GM18508 (cell line): ENCODE measurements around the gene SZRD1.

Experiments used
- ATAC-seq: cut with Tn5 transposase; IDR thresholded peaks from one replicate; pipeline ENCODE4 v1.9.1; 2021; ENCODE audit warnings: moderate number of reproducible peaks; ENCODE audit not compliant: insufficient read depth, unreplicated experiment

The SZRD1 gene

DNA sequence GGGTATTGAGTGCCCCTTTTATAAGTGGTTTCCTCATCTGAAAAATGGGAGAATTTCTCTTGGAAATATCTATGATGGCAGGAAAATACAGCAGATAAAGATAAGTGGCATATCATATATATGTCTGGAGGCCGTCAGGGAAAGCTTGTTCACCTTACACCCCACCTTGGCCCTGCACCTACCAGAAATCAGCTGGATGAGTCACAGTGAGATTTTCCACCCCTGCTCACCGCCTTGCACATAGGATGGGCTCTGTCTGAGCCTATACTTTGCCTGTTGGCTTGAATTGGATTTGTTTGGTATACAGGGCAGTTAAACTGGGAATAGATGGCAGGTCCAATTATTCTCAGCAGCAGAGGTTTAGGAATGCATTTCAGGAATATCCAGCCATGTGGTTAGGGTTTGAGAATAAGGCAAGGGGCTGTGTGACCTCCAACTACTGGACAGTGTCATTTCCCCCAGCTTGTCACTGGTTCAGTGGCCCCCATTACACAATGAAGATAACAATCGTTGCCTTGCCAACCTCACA, 70.0 kb downstream of the SZRD1 start, which contains the start of gene SPATA21:
Gene SPATA21 (minus strand): TSS at position 479 of the 529 bp plus-strand sequence. CDS start 6,053 bp downstream, outside the sequence.
- no peak for ATAC-seq

DNA sequence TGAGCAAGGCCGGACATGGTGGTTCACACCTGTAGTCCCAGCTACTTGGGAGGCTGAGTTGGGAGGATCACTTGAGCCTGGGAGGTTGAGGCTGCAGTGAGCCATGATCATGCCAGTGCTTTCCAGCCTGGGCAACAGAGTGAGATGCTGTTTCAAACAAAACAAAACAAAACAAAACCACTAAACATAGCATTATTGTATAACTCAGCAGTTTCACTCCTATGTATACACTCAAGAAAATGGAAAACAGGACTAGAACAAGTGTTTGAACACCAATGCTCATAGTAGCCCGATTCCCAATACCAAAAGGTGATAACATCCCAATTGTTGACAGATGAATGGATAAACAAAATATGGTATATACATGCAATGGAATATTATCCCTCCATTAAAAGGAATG, 71.5 kb downstream of the SZRD1 start:
- no peak for ATAC-seq

DNA sequence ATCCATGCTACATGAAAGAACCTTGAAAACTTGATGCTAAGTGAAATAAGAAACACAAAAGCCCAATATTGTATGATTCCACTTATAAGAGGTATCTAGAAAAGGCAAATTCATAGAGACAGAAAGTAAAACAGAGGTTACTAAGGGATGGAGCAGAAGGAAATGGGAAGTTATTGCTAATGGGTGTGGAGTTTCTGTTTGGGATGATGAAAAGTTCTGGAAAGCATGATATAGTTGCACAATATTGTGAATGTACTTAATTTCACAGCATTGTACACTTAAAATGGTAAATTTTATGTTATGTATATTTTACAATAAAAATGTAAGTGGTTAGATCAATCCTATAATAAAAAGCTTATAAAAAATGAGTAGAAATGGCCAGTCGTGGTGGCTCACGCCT, 71.9 kb downstream of the SZRD1 start:
- no peak for ATAC-seq

DNA sequence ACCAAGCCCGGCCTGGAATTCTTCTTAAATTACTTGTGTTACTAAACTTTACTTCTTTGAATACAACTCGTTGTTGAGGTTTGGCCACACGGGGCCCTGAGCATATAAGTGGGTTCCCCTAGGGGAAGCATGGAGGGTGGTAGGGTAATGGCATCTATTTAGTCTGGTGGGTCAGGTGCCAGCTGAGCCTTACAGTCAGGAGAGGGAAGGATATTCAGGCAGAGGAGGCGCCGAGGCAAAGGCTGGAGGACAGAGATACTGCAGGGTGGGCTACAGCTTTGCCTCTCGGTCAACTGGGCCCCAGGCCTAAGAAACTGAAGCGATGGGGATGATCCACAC, 73.1 kb downstream of the SZRD1 start:
- no peak for ATAC-seq

DNA sequence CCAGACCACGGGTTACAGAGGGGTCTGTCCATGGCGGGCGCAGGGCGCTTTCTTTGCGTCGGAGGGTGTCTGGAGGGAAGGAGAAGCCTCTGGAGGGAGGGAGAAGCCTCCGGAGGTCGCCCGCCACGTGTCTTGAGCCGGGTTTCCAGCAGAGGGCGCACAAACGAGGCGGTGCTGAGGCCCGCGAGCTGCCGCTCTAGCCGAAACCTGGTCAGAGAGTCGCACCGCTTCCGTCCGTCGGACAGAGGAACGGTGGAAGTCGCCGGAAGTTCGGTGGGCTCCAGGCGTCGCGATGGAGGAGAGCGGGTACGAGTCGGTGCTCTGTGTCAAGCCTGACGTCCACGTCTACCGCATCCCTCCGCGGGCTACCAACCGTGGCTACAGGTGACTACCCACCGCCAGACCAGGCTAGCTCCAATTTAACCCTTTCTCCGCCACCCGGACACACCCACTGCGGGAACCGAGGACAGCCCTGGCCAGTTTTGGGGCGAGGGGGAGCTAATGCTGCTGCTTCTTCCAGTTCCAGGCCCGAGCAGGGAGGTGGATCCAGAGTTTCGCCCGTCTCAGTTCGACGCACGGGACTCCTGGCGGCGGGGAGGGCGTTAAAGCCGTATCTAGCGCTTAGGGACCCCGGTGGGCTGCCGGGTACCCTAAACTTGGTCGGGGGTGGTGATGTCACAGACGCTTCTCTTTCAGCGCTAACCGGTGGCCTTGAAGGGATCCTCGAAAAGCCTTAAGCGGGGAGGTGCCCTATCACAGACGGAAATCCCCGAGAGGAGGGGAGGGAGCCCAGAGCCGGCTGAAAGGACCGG, 73.6 kb downstream of the SZRD1 start, which contains the start of gene NECAP2:
Gene NECAP2 (plus strand): TSS at position 255 of the 812 bp plus-strand sequence. CDS start 38 bp downstream, at position 293.
- no peak for ATAC-seq

DNA sequence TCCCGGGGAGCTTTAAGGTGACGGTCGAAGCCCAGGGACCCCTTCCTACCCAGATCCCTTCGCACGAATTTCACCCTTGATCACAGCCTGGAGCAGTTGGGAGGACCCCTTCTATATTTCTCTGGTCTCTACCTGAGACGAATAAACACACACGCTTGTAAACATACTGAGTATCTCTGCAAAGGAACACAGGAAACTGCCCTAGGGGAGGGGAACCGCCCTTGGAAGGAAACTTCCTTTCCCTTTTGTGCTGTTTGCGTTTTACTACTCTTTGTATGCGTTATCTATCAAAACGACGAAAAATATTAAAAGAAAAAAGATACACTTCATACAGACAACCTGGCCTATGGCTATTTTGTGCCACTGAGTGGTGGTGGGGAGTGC, 74.2 kb downstream of the SZRD1 start:
- ATAC-seq: no peak

DNA sequence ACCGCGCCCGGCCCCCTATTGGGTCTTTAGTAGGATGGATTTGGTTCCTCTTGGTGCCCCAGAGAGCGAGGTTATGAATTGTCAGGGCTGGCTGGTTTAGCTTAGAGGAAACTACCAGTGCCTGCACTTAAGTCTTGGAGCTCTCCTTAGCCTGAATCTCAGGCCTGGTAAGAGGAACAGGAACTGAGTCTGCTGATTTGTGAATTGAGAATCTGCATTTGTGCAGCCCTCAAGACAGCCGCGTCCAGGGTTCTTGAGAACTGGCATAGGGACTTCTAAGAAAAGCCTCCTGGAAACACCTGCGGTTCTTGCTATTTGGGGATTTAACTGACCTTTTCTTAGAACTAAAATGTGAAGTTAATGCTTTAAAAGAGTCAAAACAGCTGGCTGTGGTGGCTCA, 75.2 kb downstream of the SZRD1 start:
- ATAC-seq: no peak

DNA sequence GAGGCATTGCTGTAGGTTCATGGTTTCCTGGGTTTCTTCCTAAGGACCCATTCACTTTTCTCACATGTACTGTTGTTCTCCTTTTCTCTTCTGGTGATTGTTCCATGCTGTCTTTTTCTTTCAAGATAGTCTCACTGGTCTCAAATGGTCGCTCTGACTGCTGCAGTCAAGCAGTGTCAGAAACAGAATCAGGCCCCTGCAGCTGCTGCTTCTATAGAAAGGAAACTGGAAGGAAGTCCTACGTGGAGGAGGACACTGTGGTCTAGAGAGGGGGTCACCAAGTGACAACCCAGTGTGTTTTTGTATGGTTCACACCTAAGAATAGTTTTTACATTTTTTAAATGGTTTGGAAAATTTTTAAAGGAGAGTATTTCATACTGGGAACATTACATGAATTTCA, 75.9 kb downstream of the SZRD1 start:
- ATAC-seq: no peak

DNA sequence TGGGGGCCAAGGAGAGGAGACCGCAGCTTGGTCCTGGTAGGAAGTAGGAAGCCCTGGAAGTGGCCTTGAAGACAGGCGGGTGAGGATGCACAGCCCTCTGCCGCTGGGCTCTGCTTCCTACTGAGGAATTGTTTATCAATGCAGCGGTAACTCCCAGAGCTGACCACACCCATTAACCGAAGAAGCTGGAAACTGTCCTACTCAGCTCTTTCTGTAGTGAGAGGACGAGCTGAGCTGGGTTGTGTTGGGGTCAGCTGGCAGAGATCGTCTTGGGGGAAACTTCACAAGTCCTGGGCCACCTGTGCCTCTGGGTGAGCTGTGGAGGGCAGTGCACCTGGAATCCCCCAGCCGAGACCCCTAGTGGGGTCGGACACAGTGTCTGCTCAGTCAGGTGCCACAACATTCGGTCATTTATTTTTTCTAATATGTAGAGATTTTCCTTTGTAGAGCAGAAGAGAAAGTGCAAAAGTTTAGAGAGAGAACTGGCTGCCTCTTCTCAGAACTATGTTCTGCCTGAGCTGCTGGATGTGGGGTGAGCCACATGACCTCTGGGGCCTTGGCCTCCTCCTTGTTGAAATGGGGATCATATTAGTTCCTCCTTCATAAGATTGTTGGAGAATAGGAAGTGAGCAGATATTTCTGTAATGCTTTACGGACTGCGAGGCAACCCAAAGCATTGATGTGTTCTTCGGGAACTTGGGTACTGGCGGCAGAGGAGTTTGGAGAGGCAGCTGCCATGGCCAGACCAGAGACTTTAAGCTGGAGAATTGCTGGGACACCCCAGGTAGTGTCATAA, 77.1 kb downstream of the SZRD1 start:
- no peak for ATAC-seq

DNA sequence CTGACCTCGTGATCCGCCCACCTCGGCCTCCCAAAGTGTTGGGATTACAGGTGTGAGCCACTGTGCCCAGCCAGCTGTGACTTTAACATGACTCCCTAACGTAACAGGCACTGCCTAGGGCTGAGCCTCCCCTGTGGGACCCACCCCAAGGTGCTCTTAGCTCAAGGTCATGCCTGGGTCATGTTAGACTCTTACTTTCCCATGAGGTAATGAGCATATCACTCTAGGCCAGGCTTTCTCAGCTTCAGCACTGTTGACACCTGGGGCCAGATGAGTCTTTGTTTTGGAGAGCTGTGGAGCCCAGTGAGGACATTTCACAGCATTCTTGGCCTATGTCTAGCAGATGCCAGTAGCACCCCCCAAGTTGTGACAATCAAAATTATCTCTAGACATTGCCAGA, 78.0 kb downstream of the SZRD1 start:
- no peak for ATAC-seq

DNA sequence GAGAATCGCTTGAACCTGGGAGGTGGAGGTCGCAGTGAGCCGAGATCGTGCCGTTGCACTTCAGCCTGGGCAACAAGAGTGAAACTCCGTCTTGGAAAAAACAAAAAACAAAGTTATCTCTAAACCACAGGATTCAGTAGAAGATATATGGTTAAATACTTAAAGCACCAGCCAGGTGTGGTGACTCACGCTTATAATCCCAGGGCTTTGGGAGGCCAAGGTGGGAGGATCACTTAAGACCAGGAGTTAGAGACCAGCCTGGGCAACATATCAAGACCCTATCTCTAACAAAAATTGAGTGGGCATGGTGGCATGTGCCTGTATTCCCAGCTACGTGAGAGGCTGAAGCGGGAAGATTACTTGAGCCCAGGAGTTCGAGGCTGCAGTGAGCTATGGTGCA, 79.1 kb downstream of the SZRD1 start:
- ATAC-seq: no peak

DNA sequence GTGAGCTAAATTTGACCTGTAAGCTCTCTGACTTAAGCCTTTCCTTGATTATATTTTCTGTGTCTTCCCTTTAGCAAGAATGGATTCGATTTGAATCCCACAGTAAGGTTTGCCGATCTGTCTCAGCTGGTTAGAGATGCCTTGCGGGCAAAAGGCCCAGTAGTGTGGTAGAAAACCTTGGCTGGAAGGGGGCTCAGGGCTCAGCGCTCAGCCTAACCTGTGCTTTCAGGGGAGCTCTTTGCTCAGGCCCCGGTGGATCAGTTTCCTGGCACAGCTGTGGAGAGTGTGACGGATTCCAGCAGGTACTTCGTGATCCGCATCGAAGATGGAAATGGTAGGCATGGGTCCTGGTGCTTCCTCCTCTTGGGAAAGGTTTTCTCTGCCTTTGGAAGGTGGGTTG, 80.6 kb downstream of the SZRD1 start:
- ATAC-seq: no peak
